ENCODE results near the gene PRKCSH.
"Not testable (repeated sequence)": the region's sequence is repeated elsewhere in the genome, so short reads cannot be mapped to it uniquely, and the experiment has no call there.

PRKCSH gene

DNA sequence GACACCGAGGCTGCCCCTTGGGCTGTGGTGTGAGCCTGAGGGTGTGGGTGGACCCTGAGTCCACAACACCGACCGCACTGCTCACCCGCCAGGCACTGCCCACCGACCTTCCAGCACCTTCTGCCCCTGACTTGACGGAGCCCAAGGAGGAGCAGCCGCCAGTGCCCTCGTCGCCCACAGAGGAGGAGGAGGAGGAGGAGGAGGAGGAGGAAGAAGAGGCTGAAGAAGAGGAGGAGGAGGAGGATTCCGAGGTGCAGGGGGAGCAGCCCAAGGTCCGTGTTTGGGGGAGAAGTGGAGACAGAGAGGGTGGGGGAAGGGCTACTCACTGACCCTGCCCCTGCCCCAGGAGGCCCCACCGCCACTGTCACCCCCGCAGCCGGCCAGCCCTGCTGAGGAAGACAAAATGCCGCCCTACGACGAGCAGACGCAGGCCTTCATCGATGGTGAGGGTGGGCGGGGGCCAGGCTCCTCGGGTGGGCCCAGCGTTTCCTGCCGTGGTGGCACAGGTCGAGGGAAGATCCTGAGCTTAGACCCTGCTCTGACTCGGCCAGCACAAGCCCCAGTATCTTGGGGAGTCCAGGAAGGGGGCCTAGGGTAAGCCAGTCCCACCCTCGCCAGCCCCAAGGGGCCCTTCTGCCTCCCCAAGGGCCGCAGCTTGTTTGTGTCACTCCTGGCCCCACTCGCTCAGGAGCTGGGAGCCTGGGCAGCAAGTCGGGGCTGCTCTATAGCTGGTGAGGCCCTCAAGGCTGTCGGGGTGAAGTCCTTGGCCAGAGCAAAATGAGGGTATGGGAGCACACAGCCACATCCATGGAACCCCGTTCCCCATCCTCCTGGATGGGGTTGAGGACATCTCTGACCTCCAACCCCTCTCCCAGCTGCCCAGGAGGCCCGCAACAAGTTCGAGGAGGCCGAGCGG is 12.2 kb downstream of the PRKCSH start:
- no peak for DNase-seq
- in situ Hi-C loops (cut with HindIII; ENCODE audit: low pct_ligation_motif_present, low pct_unique_long_range_greater_than_20kb, low sequenced_read_pairs), result no loop called here

DNA sequence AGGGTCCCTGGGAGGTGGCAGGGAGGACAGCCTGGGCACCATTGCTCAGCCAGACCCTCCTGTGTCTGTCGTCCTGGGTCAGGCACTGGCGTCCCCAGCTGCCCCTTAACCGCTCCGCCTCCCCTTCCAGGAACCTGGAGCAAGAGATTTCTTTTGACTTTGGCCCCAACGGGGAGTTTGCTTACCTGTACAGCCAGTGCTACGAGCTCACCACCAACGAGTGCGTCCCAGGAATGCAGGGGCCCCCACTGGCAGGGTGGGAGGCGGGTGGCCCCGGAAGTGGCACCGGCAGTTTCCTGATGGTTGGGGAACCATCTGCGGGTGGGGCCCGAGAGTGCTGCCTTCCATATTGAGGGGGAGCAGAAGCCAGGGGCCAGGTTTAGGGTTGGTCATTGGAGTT is 13.0 kb downstream of the PRKCSH start:
- in situ Hi-C loops (cut with HindIII; ENCODE audit: low pct_ligation_motif_present, low pct_unique_long_range_greater_than_20kb, low sequenced_read_pairs), result no loop called here

DNA sequence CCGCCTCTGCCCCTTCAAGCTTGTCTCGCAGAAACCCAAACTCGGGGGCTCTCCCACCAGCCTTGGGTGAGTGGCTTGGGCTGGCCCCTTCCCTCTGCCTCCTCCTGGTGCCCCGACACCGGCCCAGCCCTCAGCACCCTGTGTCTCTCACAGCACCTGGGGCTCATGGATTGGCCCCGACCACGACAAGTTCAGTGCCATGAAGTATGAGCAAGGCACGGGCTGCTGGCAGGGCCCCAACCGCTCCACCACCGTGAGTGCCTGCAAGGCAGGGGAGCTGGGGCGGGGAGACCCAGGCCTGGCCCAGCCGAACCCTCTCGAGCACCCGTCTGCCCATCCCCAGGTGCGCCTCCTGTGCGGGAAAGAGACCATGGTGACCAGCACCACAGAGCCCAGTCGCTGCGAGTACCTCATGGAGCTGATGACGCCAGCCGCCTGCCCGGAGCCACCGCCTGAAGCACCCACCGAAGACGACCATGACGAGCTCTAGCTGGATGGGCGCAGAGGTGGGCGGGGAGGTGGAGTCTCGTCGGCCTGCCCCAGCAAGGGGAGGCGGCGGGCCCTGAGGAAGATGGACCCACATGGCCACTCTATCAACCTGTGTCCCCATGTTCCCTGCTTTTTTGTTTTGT is 13.6 kb downstream of the PRKCSH start:
- in situ Hi-C loops (cut with HindIII; ENCODE audit: low pct_ligation_motif_present, low pct_unique_long_range_greater_than_20kb, low sequenced_read_pairs), result no loop called here
- no peak for DNase-seq

More for the DNA sequence above, 13.0 kb downstream of the PRKCSH start:
- DNase-seq, result no peak

DNA sequence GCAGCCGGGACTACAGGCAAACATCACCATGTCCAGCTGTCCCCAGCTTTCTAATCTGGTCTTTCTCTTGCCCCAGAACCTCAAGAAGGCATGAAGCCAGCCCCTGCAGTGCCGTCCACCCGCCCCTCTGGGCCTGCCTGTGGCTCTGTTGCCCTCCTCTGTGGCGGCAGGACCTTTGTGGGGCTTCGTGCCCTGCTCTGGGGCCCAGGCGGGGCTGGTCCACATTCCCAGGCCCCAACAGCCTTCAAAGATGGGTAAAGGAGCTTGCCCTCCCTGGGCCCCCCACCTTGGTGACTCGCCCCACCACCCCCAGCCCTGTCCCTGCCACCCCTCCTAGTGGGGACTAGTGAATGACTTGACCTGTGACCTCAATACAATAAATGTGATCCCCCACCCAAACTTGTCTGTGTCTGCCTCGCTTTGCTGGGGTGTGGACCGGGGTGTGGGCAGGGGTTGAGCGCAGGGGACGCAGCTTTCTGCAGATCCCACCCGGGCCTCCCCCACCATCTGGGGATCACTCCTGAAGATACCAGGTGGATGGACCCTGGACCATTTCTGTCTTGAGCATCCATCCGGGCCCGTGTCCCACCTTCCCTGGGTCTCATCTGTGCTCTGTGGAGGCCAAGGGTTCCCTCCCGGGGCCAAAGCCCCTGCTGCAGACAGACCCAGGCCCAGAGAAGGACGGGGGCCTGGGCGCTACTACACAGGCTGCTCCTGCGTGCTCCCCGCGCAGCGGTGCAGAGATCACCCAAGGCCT is 15.3 kb downstream of the PRKCSH start:
- DNase-seq, result no peak
- in situ Hi-C loops (cut with HindIII; ENCODE audit: low pct_ligation_motif_present, low pct_unique_long_range_greater_than_20kb, low sequenced_read_pairs), result no loop called here

DNA sequence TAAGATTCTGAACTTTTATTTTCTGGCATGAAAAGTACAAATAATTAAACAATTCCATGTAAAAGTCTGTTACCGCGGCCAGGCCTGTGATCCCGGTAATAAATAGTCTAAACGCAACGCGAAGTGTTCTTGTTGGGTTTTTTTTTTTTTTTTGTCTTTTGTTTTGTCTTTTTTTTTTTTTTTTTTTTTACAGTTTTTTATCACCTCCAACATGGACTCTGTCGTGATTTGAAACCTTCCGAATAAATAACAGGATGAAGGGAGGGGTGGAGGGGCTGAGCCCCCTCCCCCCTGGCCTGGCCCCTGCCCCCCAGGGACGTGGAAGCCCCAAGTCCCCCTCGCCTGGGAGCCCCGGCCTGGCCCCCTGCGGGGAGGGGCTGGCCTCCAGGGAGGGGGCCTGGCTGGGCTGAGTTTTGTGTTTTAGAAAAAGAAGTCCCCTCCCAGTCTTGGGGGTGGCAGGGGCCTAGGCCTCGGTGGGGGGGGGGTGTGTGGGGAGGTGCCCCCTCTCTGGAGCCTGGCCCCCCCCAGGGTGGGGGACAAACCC is 16.0 kb downstream of the PRKCSH start:
- in situ Hi-C loops (cut with HindIII; ENCODE audit: low pct_ligation_motif_present, low pct_unique_long_range_greater_than_20kb, low sequenced_read_pairs), result no loop called here
- no peak for DNase-seq

DNA sequence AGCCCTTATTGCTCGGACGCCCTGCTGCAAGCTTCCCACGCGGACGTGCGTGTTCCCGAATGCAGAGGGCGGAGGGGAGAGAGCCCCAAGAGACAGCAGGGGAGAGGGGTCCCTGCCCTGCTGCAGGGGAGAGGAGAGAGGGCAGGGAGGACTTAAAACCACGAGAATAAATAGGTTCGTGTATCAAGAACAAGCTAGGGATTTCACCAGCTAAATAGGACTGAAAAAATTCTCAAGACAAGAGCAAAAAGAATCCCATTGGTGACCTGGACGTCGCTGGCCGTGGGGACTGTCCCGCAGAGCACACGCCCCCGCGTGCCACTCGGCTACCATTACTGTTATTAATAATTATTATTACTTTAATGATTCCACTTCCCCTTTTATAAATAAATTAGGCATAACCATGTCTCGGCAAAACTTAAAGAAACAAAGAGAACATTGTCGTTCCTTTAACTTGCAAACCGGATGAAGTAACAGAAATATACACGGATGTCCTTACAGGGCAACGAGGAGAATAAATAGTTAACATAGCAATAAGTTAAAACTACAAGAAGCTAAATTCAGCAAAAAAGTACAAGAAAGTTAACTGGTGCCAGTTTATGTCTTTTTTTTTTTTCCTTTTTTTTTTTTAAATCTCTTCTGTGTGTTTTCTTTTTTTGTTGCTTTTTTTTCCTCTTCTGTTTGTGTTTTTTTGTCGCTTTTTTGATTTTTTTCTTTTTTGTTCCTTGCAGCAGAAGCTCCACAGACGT is 16.6 kb downstream of the PRKCSH start:
- no peak for DNase-seq
- in situ Hi-C loops (cut with HindIII; ENCODE audit: low pct_ligation_motif_present, low pct_unique_long_range_greater_than_20kb, low sequenced_read_pairs), result no loop called here

DNA sequence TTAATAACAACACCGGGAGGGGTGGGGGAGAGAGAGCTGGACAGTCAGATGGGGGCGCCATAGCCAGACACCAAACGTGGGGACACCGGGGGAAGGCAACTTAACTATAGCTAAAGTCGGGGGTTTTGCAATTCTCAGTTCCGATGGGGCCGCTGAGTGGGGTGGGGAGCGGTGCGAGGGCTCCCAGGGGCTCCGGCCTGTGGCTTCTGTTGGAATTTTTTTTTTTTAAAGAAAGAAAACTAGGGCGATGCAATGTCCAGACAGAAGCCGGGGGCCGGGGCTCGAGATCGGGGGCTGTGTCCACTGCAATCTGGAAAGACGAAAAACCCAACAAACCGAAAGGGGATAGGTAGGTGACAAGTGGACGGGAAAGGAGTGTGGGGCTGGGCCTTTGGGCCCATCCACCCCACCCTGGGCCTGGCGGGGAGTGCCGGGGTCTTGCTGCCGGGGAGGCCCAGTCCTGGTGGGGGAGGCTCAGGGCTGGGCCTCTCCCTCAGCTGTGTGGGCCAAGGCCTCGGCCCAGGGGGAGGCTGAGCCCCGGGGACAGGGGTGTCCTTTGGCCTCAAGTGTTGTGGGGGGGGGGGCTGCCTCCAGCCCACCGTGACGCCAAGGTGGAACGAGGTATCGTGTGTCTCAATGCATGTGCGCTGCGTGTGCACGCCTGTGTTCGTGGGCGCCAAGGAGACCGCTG is 17.3 kb downstream of the PRKCSH start:
- in situ Hi-C loops (cut with HindIII; ENCODE audit: low pct_ligation_motif_present, low pct_unique_long_range_greater_than_20kb, low sequenced_read_pairs), result no loop called here
- DNase-seq, result no peak

DNA sequence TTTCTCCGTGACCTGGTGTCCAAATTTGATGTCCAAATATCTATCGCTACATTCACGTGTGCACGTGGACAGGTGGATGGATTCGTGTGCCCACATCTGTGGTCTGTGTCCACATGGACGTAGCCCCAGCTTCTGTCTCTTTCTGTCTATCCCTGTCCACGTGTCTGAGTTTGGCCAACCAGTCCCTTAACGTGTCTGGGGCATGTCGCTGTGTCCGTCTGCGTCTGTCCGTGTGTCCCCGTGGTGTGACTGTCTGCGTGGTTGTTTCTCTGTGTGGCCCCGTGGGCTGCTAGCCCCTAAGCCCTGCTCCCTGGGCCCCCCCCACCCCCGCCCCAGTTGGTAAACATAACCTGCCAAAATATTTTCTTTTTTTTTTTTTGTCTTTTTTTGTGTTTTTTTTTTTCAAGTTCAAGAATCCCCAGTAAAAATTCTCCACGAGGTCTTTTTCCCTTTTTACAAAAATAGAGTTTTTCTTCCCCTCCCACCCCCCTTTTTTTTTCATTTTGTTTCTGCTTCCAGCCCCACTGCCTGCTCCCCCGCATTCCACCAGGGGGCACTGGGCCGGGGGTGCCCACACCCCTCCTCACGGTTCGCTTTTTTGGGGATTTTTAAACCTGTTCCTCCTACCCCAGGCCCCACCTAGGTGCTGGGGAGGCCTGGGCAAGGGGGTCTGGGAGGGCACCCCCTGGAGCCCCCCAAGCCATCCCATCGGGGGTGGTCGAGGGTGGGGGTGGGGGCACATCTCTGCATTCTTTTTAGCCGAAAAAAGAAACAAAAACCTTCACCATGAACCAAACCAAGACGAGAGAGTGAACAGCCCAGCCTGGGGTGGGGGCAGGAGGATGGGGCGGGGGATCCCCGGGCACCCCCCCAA is 18.3 kb downstream of the PRKCSH start:
- DNase-seq, result no peak
- in situ Hi-C loops (cut with HindIII; ENCODE audit: low pct_ligation_motif_present, low pct_unique_long_range_greater_than_20kb, low sequenced_read_pairs), result no loop called here

DNA sequence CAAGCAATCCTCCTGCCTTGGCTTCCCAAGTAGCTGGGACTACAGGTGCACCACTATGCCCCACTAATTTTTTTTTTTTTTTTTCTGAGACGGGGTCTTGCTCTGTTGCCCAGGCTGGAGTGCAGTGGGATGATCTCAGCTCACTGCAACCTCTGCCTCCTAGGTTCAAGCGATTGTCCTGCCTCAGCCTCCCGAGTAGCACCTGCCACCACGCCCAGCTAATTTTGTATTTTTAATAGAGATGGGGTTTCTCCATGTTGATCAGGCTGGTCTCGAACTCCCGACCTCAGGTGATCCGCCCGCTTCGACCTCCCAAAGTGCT is 19.8 kb downstream of the PRKCSH start:
- DNase-seq; in situ Hi-C loops (cut with HindIII; ENCODE audit: low pct_ligation_motif_present, low pct_unique_long_range_greater_than_20kb, low sequenced_read_pairs): not testable (repeated sequence)

DNA sequence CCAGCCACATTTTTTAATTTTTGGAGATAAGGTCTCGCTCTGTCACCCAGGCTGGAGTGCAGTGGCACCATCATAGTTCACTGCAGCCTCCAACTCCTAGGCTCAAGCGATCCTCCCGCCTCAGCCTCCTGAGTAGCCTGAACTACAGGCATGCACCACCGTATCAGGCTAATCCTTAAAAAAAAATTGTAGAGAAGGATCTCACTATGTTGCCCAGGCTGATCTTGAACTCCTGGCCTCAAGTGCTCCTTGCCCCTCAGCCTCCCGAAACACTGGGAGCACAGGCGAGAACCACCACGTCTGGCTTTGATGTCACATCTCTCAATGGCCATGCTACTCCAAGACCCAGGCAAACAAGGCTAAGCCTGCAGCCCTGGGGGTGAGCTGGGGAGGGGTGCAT is 21.2 kb downstream of the PRKCSH start:
- no peak for DNase-seq
- in situ Hi-C loops (cut with HindIII; ENCODE audit: low pct_ligation_motif_present, low pct_unique_long_range_greater_than_20kb, low sequenced_read_pairs), result no loop called here

DNA sequence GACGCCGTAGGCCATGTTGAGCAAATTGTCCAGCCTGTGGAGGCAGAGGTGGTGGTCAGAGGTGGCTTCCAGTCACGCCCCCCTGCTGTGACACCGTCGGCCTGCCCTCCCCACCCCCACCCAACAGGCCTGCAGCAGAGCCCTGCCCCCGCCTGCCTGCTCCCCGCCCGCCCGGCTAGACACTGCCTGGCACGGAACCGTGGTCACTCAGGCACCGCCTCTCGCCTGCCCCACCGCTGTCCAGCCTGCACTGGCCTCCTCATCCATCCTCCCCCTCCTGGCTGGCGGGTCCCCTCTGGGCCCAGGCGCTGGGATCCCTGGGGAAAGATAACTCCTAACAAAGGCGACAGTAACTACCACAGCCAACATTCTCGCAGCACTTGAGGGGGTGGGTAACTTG is 21.7 kb downstream of the PRKCSH start:
- in situ Hi-C loops (cut with HindIII; ENCODE audit: low pct_ligation_motif_present, low pct_unique_long_range_greater_than_20kb, low sequenced_read_pairs), result no loop called here

DNA sequence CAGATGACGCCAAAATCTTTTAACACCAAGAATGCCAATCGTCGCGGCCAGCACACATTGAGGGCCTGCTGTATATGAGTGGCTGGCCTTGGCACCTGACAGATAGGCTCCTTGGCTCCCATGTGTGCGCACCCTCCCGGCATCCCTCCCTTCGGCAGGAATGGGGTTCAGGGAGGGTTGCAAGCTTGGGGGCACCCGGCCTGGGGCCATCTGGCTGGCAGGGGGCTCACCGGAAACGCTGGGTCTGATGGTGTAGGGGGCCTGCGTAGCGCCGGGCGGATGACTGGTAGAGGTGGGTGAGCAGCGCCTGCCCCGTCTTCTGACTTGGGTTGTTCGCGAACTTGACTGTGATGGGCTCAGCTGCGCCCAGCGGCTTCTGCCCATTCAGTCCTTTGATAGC is 22.4 kb downstream of the PRKCSH start:
- in situ Hi-C loops (cut with HindIII; ENCODE audit: low pct_ligation_motif_present, low pct_unique_long_range_greater_than_20kb, low sequenced_read_pairs), result no loop called here
- no peak for DNase-seq

More for the DNA sequence above, 21.7 kb downstream of the PRKCSH start:
- no peak for DNase-seq

DNA sequence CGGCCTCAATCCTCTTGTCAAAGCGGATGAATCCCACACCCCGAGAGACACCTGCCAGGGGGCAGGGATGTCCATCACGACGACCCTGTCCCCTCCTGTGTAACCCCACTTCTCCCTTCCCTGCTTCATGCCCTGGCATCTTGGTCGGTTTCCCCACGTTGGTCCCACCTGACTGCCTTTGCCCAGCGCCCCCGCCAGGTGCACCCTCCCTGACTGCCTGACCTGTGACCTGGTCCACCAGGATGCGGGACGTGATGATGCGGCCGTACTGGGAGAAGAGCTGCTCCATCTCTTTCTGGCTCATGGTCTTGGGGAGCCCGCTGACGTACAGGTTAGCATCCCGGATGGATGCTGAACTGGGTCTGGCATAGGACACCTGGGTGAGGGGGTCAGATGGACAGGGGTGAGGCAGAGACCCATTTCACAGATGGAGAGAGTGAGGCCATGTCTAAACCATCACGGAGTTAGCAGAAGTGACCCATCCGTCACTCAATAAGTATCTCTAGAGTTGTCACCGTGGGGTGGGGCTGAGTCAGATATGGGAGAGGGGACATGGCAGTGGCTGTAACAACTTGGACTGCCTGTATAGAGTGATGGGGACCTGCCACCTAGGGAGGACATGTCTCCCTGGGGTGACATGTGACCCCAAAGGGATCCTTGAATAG is 22.9 kb downstream of the PRKCSH start:
- in situ Hi-C loops (cut with HindIII; ENCODE audit: low pct_ligation_motif_present, low pct_unique_long_range_greater_than_20kb, low sequenced_read_pairs), result no loop called here
- DNase-seq, result no peak

DNA sequence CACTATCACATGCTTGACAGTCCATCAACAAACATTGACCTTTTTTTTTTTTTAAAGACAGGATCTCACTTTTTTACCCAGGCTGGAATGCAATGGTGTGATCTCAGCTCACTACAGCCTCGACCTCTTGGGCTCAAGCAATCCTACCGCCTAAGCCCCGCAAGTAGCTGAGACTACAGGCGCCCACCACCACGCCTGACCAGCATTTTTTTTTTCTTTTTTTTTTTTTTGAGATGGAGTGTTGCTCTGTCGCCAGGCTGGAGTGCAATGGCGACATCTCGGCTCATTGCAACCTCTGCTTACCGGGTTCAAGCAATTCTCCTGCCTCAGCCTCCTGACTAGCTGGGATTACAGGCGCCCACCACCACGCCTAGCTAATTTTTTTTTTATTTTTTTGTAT is 23.5 kb downstream of the PRKCSH start:
- DNase-seq; in situ Hi-C loops (cut with HindIII; ENCODE audit: low pct_ligation_motif_present, low pct_unique_long_range_greater_than_20kb, low sequenced_read_pairs): not testable (repeated sequence)

DNA sequence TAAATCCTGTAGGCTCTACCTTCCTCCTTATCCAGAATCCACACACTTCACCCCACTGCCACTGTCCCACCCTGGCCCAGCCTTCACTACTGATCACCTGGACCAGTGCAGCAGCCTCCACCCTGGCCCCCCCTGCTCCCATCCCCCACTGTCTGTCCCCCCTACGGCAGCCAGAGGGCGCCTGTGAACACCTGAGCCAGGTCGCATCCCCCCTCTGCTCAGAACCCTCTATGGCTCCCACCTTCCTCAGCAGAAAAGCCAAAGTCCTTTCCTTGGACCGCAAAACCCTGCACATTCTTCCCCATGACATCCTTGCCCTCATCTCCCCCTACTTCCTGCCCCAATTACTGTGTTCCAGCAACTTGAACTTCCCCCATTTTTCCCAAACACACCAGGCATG is 24.8 kb downstream of the PRKCSH start:
- in situ Hi-C loops (cut with HindIII; ENCODE audit: low pct_ligation_motif_present, low pct_unique_long_range_greater_than_20kb, low sequenced_read_pairs), result no loop called here
- DNase-seq, result no peak

DNA sequence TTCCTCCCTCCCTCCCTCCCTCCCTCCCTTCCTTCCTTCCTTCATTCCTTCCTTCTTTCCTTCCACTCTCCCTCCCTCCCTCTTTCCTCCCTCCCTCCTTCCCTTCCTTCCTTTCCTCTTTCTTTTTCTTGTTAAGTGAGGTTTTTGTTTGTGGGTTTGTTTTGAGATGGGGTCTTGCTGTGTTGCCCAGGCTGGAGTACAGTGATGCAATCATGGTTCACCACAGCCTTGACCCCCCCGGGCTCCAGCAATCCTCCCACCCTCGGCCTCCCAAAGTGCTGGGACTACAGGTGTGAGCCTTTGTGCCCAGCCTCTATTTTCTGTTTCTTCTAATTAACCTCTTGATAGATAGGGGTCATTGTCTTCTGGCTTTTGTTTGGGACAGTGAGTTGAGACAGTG is 26.0 kb downstream of the PRKCSH start:
- in situ Hi-C loops (cut with HindIII; ENCODE audit: low pct_ligation_motif_present, low pct_unique_long_range_greater_than_20kb, low sequenced_read_pairs), result no loop called here
- DNase-seq, result no peak

DNA sequence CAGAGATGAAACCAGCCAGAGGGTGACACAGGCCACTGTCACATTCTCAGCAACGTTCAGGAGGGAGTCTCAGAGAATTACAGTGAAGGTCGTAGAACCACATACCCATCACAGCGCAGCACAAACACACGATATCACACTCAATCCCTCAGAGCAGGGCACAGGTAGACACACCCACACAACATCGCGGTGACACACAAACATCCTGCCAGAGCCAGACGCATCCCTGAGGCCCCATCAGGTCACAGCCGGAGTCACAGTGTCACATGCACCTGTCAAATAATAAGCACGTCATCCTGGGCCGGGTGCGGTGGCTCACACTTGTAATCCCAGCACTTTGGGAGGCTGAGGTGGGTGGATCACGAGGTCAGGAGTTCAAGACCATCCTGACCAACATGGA is 28.0 kb downstream of the PRKCSH start:
- in situ Hi-C loops (cut with HindIII; ENCODE audit: low pct_ligation_motif_present, low pct_unique_long_range_greater_than_20kb, low sequenced_read_pairs), result no loop called here
- no peak for DNase-seq
